Peyer's patch (tissue), 4 donors: ENCODE measurements around the gene ARHGEF19.

ENCODE experiments used
- POLR2A ChIP-seq, 2 donors: fragments of 450-650 bp; IDR thresholded peaks; one replicate each; pipeline ENCODE4 v1.5.1; 2017; ENCODE audit warnings: antibody characterized with exemption in 2 of 2, mild to moderate bottlenecking in 2 of 2, moderate library complexity in 2 of 2
- TF ChIP-seq, protein P1 (sequence below), 6 experiments: fragments of 450-650 bp in 4 of 6; fragments of 200-600 bp in 2 of 6; sonication (generic) in 1 of 6; IDR thresholded peaks; one replicate each; pipeline ENCODE4 v1.5.1; 2017 to 2019; ENCODE audit warnings: antibody characterized with exemption in 6 of 6, mild to moderate bottlenecking in 3 of 6, moderate library complexity in 1 of 6

DNA sequence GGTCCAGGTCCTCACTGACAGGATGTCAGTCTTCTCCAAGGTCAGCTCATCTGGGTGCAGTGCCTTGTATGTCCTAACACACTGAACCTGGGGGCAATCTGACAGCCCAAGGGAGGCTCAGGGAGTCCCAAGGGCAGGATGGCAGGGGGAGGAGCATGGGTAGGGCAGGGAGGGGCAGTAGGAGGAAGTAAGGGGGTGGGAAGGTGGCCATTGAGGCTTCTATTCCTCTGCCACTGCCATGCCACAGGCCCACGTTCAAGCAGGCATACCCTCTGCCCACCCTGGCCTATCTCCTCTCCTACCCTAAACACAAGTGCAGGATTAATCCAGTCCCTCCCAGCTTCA, 13.3 kb downstream of the ARHGEF19 start:
- TF ChIP-seq POLR2A (IDR thresholded peaks at IDR 0.05), result no peak
- TF ChIP-seq, protein P1, sequence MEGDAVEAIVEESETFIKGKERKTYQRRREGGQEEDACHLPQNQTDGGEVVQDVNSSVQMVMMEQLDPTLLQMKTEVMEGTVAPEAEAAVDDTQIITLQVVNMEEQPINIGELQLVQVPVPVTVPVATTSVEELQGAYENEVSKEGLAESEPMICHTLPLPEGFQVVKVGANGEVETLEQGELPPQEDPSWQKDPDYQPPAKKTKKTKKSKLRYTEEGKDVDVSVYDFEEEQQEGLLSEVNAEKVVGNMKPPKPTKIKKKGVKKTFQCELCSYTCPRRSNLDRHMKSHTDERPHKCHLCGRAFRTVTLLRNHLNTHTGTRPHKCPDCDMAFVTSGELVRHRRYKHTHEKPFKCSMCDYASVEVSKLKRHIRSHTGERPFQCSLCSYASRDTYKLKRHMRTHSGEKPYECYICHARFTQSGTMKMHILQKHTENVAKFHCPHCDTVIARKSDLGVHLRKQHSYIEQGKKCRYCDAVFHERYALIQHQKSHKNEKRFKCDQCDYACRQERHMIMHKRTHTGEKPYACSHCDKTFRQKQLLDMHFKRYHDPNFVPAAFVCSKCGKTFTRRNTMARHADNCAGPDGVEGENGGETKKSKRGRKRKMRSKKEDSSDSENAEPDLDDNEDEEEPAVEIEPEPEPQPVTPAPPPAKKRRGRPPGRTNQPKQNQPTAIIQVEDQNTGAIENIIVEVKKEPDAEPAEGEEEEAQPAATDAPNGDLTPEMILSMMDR (IDR thresholded peaks at IDR 0.05), result no peak
